CD4-positive, alpha-beta T cell treated with Interleukin-1 beta for 1 hour (primary cell): Measurements from ENCODE around the gene ETNK2.

ENCODE experiments used
- DNase-seq, 2 donors: peaks; one replicate each; pipeline ENCODE4 v3.0.0-alpha.2; 2020 to 2022

The ETNK2 gene

GRCh38 chr1:204151552-204152309, at the start of gene ETNK2:
Gene ETNK2, minus strand, starts transcription at chr1:204152044. Its CDS starts 192 bp downstream, at chr1:204151852.
- peak; percentile 68 for DNase-seq

- DNase-seq, result no peak
These were observed 49.6 kb upstream of the ETNK2 start for GRCh38 chr1:204201348-204202040.

GRCh38 chr1:204199579-204199978, 47.7 kb upstream of the ETNK2 start:
- DNase-seq, result no peak

GRCh38 chr1:204198348-204199340, 46.8 kb upstream of the ETNK2 start:
- no peak for DNase-seq

GRCh38 chr1:204197068-204197467, 45.2 kb upstream of the ETNK2 start:
- DNase-seq, result no peak

GRCh38 chr1:204196068-204196795, 44.4 kb upstream of the ETNK2 start, which contains the start of gene KISS1:
Gene KISS1, minus strand, starts transcription at chr1:204196491. Its CDS starts 3,615 bp downstream, at chr1:204192876.
- DNase-seq, result no peak

- no peak for DNase-seq
These were observed 42.9 kb upstream of the ETNK2 start for GRCh38 chr1:204194771-204195170.

GRCh38 chr1:204194080-204194479, 42.2 kb upstream of the ETNK2 start:
- DNase-seq, result no peak

GRCh38 chr1:204192589-204193352, 40.9 kb upstream of the ETNK2 start:
- DNase-seq, result no peak

- DNase-seq, result no peak
These were observed 40.2 kb upstream of the ETNK2 start for GRCh38 chr1:204192046-204192445.

- no peak for DNase-seq
These were observed 39.6 kb upstream of the ETNK2 start for GRCh38 chr1:204191456-204191855.

GRCh38 chr1:204190212-204191211, 38.7 kb upstream of the ETNK2 start:
- peak in 1 of 2 donors; percentile 25 for DNase-seq

- DNase-seq, result peak in 1 of 2 donors; percentile 2
These were observed 37.3 kb upstream of the ETNK2 start for GRCh38 chr1:204188959-204189639.

GRCh38 chr1:204186597-204186996, 34.8 kb upstream of the ETNK2 start:
- no peak for DNase-seq

GRCh38 chr1:204181116-204181515, 29.3 kb upstream of the ETNK2 start:
- no peak for DNase-seq

- no peak for DNase-seq
These were observed 28.3 kb upstream of the ETNK2 start for GRCh38 chr1:204180133-204180532.

GRCh38 chr1:204178487-204179281, 26.8 kb upstream of the ETNK2 start:
- DNase-seq, result no peak

GRCh38 chr1:204177133-204177532, 25.3 kb upstream of the ETNK2 start:
- no peak for DNase-seq

- no peak for DNase-seq
These were observed 24.2 kb upstream of the ETNK2 start for GRCh38 chr1:204176049-204176448.
